HPDE6-E6E7 (cell line): Measurements from ENCODE around the gene INTS1.
"Not testable (repeated sequence)": the region's sequence is repeated elsewhere in the genome, so short reads cannot be mapped to it uniquely, and the experiment has no call there.

Experiments used
- DNase-seq: peaks from one replicate; pipeline ENCODE4 v3.0.0; 2011; ENCODE audit warnings: missing footprints; ENCODE audit errors: extremely low spot score

INTS1 gene

DNA sequence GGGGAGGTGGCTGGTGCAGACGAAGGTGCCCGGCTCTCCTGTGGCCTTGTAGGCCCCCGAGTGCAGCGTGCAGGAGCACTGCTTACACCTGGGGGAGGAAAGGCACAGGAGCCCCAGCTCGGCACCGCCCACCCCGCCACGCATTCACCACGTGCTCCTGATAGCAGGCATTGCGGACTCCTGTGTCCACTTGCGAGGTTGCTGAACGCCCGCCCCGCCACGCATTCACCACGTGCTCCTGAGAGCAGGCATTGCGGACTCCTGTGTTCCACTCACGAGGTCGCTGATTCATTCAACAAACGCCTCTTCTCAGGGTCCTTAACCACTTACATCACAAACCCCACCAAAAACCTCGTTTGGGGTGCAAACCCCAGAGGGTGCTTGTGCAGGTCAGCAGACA, 58.8 kb downstream of the INTS1 start:
- no peak for DNase-seq

DNA sequence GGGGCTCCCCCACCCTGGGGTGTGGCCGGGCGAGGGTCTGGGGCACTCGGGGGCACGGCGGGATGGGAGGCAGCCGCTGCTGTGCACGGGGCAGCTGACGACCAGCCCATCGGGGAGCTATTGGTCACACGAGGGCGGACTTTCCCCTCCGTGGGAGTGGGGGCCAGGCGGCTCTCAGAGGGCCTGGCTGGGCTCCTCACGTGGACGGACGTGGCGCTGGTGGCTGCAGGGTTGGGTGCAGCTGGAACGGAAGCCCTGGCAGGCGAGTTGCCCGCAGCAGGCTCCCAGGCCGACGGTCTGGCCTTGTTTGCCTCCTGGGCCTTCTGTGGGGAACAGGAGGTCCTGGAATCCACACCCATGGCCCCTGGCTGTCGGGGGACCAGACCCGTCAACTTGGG, 59.3 kb downstream of the INTS1 start:
- DNase-seq = no peak

DNA sequence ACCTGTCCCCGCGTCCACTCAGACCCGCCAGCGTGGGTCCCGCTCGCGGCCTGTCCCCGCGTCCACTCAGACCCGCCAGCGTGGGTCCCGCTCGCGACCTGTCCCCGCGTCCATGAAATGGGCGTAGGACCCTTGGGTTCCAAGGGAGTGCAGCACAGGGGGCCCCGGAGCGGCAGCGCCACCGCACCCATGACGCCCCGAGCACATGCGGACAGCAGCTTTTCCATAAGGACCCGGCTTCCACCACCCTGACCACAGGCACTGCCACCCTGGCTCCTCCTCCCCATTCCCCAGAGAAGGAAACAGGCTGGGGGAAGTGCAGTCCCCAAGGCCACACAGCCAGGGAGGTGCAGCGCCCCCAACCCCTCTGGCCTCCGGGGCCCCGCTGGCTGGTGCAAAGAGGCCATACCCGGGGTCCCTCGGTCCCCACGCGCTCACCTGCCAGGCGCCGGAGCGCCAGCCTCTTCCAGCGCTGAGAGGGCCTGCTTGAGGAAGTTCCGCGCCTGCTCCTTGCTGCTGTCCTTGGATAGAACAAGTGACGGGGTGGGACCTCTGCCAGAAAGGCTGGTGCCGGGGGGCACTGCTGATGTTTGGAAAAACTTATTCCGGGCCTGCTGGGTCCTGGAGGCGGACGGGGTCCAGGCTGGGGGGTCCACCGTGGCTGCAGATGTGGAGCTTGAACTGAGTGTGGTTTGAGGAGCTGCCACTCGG, 59.8 kb downstream of the INTS1 start:
- DNase-seq = no peak

DNA sequence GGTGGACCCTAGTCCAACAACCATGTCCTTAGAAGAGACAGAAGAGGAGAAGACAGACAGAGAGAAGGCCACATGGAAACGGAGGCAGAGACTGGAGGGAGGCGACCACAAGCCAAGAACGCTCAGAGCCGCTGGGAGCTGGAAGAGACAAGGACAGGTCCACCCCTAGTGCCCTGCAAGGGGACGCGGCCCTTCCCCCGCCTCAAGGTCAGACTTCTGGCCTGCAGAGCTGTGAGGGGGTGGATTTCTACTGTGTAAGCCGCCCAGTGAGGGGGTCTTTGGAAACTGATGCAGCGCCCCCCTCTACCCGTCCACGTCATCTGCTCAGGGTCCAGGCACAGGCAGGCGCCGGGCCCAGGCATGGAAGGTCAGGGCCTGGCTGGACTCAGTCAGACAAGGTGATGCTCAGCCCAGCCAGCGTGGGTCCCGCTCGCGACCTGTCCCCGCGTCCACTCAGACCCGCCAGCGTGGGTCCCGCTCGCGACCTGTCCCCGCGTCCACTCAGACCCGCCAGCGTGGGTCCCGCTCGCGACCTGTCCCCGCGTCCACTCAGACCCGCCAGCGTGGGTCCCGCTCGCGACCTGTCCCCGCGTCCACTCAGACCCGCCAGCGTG, 60.5 kb downstream of the INTS1 start:
- not testable (repeated sequence) for DNase-seq

DNA sequence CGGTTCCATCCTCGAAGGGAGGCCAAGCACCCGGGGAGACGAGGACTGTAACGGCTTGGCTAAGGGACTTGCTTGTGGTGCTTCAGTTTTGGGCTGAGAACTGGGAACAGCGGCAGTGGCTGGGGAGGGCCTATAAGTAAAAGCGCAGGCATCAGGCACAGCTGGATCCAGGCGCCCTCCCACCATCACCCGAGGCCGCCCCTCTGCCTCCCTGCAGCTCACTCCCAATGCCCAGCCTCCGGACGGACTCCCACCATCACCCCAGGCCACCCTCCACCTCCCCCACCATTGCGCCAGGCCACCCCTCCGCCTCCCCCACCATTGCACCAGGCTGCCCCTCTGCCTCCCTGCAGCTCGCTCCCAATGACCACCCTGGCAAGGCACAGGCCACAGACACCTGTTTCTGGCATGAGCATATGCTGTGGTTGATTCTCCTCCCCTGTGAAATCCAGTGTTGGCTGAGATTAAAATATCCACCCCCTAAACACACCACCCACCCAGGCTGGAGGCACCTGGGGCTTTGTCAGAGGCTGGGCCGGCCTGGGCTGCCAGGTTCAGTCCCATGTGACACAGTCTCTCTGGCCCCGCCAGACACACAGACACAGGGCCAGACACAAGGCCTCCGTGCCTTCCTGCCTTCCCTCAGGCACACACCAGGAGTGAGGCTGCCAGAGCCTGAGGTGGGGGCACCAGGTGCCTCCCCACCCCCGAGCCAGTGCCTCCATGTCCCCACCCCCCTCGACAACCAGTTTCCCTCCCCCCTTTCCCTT, 61.6 kb downstream of the INTS1 start:
- no peak for DNase-seq

DNA sequence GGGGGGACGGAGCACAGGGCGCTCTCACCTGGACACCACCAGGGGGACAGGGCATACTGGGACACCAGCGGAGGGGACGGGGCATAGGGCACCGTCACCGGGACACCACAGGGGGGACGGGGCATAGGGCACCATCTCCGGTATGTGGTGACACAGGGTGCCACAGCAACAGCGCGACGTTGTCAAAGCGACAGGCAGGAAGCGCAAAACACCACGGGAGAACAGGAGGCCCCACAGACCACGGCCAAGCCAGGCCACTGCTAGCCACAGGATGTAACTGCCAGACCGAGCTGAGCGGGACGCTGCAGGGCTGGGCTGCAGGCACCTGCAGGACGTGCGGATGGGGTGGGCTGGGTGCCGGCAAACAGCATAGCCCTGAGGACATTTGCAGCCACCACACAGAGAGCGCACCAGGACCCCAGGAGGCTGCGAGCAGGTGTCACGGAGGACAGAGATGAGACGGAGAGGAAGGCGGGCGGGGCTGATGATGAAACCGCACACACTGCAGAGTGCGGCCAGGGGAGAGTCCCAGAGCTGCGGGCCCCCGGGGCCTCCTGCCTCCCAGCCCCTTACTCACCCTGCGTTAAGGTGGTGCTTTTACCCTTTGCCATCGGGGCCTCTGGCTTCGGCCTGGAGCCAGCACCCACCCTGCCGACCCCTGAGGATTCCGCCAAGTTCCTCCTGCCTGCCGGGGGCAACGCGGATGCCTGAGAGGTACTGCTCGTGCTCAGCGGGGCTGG, 62.4 kb downstream of the INTS1 start:
- no peak for DNase-seq

DNA sequence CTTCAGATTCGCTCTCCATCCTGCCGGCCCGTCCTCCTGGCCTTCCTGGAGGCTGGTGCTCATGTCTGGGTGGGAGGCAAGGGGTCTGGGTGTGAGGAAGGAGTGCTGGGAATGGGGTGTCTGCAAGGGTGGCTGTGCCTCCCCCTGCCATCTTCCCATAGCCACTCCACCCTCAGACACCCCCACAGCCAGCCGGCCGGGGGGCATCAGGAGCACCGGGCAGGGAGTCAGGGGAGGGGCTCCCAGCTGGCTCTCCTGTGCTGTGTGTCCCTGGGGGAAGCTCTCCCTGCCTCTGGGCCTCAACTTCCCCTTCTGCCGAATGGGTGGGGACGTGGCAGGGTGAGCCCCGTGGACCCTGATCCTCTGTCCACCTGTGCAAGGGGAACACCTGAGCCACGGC, 63.6 kb downstream of the INTS1 start:
- no peak for DNase-seq

DNA sequence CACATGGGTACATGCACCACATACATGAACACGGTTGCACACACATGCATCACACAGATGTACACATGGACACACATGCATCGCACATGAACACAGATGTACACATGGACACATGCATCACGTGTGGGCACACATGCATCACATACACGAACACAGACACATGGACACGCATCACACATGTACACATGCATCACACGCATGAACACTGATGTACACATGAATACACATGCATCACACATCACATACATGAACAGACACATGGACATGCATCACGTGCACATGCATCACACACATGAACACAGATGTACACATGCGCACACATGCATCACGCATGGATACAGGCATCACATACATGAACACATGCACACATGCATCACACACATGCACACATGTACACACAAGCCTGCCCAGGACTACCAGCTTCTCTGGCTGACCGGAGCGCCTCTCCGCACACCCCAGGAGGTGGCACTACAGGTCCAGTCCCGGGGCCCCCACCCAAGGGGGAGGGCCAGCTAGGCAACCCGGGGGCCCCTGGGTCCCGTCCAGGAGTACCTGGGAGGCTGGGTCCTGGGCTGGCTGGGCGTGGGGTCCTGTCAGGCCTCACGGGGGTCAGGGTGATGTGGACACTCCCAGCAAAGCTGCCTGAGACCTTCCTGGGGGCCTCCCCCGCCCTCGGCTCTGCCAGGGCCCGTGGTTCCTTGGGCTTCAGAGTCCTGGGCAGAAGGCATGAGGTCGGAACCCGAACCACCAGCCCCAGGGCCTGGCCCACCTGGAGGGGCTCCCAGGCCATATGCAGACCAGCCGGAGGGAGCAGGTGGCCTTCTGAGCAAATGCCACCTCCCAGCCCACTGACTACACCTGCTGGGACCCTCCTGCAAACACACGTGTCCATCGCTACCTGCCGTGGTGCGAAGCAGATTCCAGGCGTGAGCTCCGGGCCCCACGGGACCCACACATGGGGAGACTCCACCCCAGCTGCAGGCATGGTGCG, 64.5 kb downstream of the INTS1 start:
- DNase-seq = no peak

DNA sequence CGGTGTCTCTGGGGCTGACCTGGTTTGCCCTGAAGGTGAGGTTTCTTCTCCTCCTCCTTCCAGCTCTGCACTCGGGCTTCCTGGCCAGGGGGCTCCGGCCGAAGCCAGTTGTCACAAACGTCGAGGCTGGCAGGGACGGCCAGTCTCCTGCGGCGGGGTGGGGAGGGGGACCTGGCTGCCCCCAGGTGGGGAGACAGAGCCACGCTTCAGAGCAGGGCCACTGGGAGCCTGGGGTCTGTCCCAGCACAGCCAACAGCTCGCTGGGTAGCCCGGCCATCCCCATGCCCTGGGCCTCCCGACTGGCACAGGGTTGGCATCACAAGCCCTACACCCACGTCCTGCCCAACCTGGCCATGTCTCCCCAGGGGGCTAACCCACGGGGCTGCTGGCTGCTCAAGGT, 65.4 kb downstream of the INTS1 start:
- DNase-seq = no peak

DNA sequence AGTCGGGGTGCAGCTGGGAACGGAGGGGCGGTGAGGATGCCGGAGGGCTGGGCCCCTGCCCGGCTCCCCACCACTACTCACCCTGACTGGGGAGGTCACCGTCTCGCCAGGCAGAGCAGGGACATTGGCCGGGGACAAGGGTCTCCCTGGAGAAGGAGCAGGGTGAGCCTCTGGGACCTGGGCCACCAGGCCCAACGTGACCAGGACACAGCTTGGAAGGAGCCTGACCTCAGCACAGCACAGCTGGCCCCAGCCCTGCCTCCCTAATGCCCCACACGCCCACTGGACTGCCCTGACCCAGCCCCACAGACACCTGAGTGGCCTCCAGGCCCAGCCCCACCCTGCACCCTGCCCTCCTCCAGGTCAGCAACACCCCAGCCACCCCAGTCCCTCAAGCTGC, 66.0 kb downstream of the INTS1 start:
- no peak for DNase-seq

DNA sequence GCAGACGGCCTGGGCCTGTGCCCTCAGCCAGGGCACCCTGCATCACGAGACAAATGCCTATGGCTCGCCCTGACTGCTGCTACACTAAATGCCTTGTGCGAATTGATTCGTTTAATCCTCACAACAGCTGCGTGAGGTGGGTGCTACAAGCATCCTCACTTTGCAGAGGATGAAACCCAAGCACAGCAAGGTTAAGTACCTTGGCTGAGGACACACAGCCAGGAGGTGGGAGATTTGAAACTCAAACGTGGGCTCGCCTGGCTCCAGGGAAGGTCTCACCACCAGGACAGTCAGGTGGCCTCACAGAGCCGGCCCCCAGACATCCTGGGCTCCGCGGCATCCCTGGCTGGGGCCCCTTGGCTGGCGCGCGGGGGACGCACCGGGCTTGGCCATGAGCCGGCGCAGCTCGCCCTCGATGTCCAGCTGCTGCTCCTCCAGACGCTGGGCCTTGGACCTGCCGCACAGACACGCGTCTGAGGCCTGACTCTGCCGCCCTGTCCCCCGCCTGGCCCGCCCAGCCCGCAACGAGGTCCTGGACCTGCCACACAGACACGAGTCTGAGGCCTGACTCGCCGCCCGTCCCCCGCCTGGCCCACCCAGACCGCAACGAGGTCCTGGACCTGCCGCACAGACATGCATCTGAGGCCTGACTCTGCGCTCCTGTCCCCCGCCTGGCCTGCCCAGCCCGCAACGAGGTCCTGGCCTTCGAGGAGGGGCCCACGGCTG, 66.9 kb downstream of the INTS1 start:
- DNase-seq = no peak

DNA sequence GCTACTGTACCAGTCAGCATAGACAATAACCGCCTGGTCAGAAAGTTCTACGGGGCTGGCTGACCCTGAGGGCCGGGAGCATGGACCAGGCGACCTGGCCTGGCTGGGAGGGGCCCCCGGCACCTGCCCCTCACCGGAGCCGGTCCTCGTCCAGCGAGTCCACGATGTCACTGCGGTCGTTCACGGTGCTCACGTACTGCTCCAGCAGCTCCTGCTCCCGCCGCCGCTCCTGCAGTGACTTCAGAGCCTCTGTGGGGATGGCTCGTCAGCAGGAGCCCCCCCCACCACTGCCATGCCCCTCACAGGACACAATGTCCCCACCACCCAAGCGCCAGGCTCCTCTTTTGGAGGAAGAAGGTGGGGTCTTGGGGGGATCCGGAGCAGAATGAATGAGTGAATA, 67.6 kb downstream of the INTS1 start:
- no peak for DNase-seq

DNA sequence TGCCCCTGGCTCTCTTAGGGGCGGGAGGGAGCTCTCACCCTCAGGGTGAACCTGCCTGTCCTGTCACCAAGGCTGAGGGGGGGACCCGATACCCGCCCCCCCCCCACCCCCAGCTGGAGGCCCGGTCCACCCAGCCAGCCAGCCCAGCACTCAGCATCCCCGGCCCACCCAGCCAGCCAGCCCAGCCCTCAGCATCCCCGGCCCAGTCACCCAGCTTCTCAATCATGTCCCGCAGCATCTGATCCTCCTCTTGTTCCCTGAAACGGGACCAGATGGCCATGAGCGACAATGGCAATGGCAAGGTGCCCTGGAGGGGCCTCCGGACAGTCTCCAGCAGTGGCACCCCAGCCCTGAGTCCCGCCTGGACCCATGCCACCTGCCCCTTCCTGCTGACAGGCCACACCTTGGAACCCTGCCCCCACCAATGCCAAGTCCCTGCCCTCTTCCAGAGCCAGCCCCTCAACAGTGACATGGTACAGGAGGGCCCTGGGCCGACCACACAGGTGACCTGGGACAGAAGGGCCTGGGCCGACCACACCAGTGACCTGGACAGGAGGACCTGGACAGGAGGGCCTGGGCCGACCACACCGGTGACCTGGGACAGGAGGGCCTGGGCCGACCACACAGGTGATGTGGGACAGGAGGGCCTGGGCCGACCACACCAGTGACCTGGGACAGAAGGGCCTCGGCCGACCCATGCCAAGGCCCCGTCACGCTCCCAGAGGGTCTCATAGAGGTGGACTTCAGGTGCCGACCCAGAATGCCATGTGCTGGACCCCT, 69.1 kb downstream of the INTS1 start:
- no peak for DNase-seq

DNA sequence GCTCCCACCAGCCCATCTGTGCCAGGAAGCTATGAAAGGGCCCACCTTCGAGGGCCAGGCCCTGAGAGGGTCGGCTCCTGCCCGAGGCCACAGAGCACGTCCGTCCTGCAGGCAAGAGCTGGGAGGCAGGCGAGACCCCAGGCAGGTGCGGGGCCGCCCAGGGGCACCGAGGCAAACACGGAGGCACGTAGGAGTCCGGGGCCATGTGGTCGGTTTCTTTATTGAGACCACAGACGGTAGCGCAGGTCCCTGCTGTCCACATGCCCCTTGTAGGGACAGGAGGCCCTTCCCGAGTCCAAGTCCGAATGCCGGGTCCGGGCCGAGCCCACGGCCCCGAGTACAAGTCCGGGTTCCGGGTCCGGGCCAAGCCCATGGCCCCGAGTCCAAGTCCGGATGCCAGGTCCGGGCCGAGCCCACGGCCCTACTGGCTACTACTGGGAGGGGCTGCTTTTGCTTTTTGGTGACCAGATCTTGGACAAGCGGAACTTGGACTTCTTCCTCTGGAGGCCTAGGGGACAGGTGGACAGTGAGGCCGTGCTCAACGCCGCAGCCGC, 69.9 kb downstream of the INTS1 start:
- no peak for DNase-seq

DNA sequence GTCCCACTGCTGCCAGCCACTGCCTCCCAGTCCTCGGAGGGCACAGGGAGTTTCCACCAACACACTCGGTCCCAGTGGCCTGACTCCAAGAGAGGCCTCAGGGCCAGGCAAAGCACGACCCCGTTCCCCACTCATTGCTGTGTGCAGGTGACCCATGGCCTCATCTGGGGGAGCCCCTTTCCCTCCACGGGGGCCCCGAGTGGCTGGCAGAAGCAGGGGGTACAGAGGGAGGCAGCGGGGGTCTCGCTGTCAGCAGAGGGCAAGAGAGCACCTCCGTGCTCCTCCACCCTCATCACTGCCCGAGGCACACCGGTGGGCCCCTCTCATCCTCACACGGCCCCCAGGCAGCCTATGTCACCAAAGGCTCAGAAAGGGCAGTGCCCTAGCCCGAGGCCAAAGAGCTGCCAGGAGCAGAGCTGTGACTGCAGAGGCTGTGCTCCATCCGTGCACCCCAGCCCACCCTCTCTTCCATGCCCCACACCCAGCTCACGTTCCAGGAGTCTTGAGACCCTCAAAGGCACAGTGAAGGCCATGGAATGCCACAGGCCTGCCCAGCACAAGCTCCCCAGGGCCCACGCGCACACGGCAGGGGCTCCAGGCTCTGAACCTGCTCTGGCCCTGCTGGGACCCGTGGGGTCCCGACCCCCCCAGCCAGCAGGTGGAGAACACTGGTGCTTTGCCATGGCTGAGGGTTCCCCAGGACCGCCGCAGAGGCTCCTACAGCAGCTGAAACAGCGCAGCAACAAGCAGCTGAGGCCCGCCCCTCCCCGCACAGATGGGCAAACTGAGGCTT, 70.9 kb downstream of the INTS1 start:
- no peak for DNase-seq

DNA sequence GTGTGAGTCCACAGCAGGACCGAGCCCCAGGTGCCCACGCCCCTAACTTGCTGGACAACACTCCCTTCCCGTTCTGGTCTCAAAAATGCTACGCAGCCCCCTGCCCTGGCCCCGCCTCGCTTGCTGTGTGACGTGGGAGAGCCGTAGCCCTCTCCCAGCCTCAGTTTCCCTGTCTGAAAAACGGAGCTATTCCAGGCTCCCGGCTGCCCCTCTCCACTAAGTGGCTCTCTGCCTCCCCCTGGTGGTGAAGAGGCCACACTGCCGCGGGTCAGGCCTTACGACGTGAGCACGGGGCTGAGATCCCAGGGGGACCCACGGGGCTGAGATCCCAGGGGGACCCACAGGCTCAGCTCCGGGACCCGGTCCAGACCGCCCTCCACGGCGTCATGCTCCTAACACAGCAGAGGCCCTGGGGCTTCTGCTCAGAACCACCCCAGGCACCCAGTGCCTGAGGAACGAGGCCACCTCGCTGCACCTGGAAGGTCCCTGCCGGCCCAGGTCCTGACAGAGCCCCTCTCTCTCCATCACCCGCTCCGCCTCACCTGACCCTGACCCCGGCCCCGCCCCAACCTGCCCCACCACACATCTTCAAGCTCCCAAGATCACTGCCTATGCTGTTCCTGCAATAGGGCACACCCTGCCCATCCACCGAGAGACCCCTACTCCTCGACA, 71.6 kb downstream of the INTS1 start:
- no peak for DNase-seq

DNA sequence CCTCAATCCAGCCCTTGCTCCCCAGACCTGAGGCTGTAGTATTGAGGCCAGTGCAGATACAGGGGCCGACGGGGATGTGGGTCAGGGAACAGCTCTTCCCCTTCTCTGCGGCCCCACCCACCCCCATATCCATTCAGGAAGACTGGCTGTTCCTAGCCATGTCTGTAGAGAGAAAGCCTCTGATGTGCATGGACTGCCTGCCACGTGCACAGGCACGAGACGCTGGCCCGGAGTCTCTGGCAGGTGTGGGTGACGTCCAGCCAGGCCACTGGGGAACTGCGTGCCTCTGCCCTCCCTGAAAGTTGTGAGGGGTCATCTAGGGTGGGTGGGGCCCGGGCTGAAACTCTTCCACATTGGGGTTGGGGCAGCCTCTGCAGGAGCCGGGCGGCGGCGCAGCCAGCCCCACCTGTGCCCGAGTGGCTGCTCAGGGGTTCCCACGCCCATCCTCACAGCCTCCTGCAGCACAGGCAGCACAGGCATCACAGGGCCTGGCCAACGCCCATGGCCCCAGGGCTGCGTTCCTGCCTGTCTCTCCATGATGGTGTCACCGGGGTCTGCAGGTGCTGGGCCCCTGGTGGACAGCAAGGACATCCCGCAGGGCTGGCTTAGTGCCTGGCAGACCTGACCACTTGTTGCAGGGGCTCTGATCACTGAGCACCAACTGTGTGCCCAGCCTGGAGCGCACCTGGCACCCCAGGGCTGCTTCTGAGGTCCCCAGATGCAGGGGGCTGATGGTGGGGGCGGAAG, 72.4 kb downstream of the INTS1 start:
- DNase-seq = peak; percentile 19
